IMR-90 (cell line): ENCODE results near the gene HOXD12. TPM values are rescaled to one million over a fixed set of nuclear protein-coding genes. Genes with fewer than 3 reads are reported as not detected.
A peak's percentile ranks its signal among the peaks of the same experiment; 100 is the strongest.

Experiments
- ATAC-seq: fragments of 200-7000 bp; cut with Tn5 transposase; 2 replicates; pipeline ENCODE4 v1.9.1; 2020; ENCODE audit warnings: low read depth, mild to moderate bottlenecking, moderate library complexity
- BruUV-seq: library from RNA; stranded (reverse); fragments of 400-500 nt; replicated peaks from 2 replicates; lab custom pipeline; 2021; lab: Mats Ljungman, UMichigan
- CTCF ChIA-PET: fragments of 300-600 bp; formaldehyde crosslinking; extraction: SDS; loops from one replicate; lab custom pipeline; 2021; ENCODE audit warnings: antibody characterized with exemption; lab: Yijun Ruan, JAX
- POLR2A ChIA-PET: fragments of 300-600 bp; sonication (Branson Sonifier 250); formaldehyde crosslinking; loops from one replicate; lab custom pipeline; 2022; ENCODE audit warnings: antibody characterized with exemption; ENCODE audit not compliant: unreplicated experiment; lab: Charles Lee
- DNase-seq: peaks from one replicate; pipeline ENCODE4 v3.0.0; 2013
- H2AFZ ChIP-seq: replicated peaks from 2 replicates; pipeline ENCODE3; 2013; ENCODE audit warnings: low read length, mild to moderate bottlenecking; ENCODE audit not compliant: poor library complexity
- H2AK5ac ChIP-seq: 2 replicates; pipeline ENCODE4 v1.6.1; 2013; ENCODE audit warnings: low read depth, low read length, inconsistent platforms
- H2AK9ac ChIP-seq: replicated peaks from 2 replicates; pipeline ENCODE3; 2013; ENCODE audit warnings: mild to moderate bottlenecking, low read depth, low read length, moderate library complexity; ENCODE audit not compliant: poor library complexity
- H2BK120ac ChIP-seq: 2 replicates; pipeline ENCODE4 v1.6.1; 2013; ENCODE audit warnings: low read depth, low read length, inconsistent platforms
- H2BK15ac ChIP-seq: 3 replicates; pipeline ENCODE4 v1.6.1; 2013; ENCODE audit warnings: low read depth, low read length, inconsistent platforms
- H2BK20ac ChIP-seq: 2 replicates; pipeline ENCODE4 v1.6.1; 2013; ENCODE audit warnings: low read depth, mild to moderate bottlenecking, inconsistent platforms, low read length, moderate library complexity
- H2BK5ac ChIP-seq: 2 replicates; pipeline ENCODE4 v1.6.1; 2013; ENCODE audit warnings: mild to moderate bottlenecking, low read depth, low read length, inconsistent platforms; ENCODE audit not compliant: poor library complexity, severe bottlenecking
- H3K14ac ChIP-seq: replicated peaks from 2 replicates; pipeline ENCODE4 v1.6.1; 2013; ENCODE audit warnings: low read depth, low read length, inconsistent platforms
- H3K18ac ChIP-seq: 2 replicates; pipeline ENCODE4 v1.6.1; 2013; ENCODE audit warnings: low read depth, low read length, control low read depth
- H3K23ac ChIP-seq: 2 replicates; pipeline ENCODE4 v1.6.1; 2013; ENCODE audit warnings: low read depth, low read length, inconsistent platforms
- H3K27ac ChIP-seq: 2 replicates; pipeline ENCODE4 v1.5.1; 2013; ENCODE audit warnings: mild to moderate bottlenecking, control low read depth, low read length; ENCODE audit not compliant: insufficient read depth
- H3K27me3 ChIP-seq: 2 replicates; pipeline ENCODE4 v1.6.1; 2013; ENCODE audit warnings: low read length; ENCODE audit not compliant: control insufficient read depth, insufficient read depth
- H3K36me3 ChIP-seq: 2 replicates; pipeline ENCODE4 v1.6.1; 2013; ENCODE audit warnings: low read length, mixed read lengths; ENCODE audit not compliant: control insufficient read depth, insufficient read depth
- H3K4ac ChIP-seq: 2 replicates; pipeline ENCODE4 v1.6.1; 2013; ENCODE audit warnings: low read depth, low read length, inconsistent platforms
- H3K4me1 ChIP-seq: 2 replicates; pipeline ENCODE4 v1.6.1; 2013; ENCODE audit warnings: low read length, mixed read lengths; ENCODE audit not compliant: control insufficient read depth, insufficient read depth
- H3K4me2 ChIP-seq: 2 replicates; pipeline ENCODE4 v1.6.1; 2013; ENCODE audit warnings: low read depth, mild to moderate bottlenecking, control low read depth, low read length, moderate library complexity
- H3K4me3 ChIP-seq: 2 replicates; pipeline ENCODE4 v1.5.1; 2013; ENCODE audit warnings: low read depth, mild to moderate bottlenecking, control low read depth, low read length, moderate library complexity; ENCODE audit not compliant: insufficient read depth
- H3K56ac ChIP-seq: 2 replicates; pipeline ENCODE4 v1.6.1; 2013; ENCODE audit warnings: low read length, inconsistent platforms; ENCODE audit not compliant: insufficient read depth; ENCODE audit errors: extremely low read depth
- H3K79me1 ChIP-seq, 2 experiments: 2 replicates each; pipeline ENCODE4 v1.6.1; 2013; ENCODE audit warnings: low read length in 2 of 2, inconsistent platforms in 1 of 2, low read depth in 1 of 2
- H3K9ac ChIP-seq: 2 replicates; pipeline ENCODE4 v1.6.1; 2013; ENCODE audit warnings: low read depth, low read length, control low read depth
- H3K9me1 ChIP-seq: 2 replicates; pipeline ENCODE4 v1.6.1; 2013; ENCODE audit warnings: low read length, inconsistent platforms; ENCODE audit not compliant: insufficient read depth
- H3K9me3 ChIP-seq: 2 replicates; pipeline ENCODE4 v1.6.1; 2013; ENCODE audit warnings: low read length; ENCODE audit not compliant: control insufficient read depth, insufficient read depth
- H4K20me1 ChIP-seq: 2 replicates; pipeline ENCODE4 v1.6.1; 2013; ENCODE audit warnings: low read length, inconsistent platforms; ENCODE audit not compliant: insufficient read depth
- H4K5ac ChIP-seq: 2 replicates; pipeline ENCODE4 v1.6.1; 2013; ENCODE audit warnings: mild to moderate bottlenecking, low read depth, low read length, control low read depth
- H4K8ac ChIP-seq, 2 experiments: 2 replicates each; pipeline ENCODE4 v1.6.1; 2013; ENCODE audit warnings: low read depth in 2 of 2, low read length in 2 of 2, control low read depth in 1 of 2, inconsistent platforms in 1 of 2
- H4K91ac ChIP-seq: 2 replicates; pipeline ENCODE4 v1.6.1; 2013; ENCODE audit warnings: low read depth, low read length, inconsistent platforms; ENCODE audit not compliant: insufficient read depth
- BHLHE40 ChIP-seq: fragments of 150-350 bp; IDR thresholded peaks from 2 replicates; pipeline ENCODE4 v1.6.1; 2016; ENCODE audit warnings: mild to moderate bottlenecking, low read depth, low read length
- CEBPB ChIP-seq: IDR thresholded peaks from 2 replicates; pipeline ENCODE4 v1.6.1; 2012; ENCODE audit warnings: low read depth, low read length, improper control_type of control experiment
- CHD1 ChIP-seq: IDR thresholded peaks from 2 replicates; pipeline ENCODE4 v1.6.1; 2012; ENCODE audit warnings: low read depth, low read length, improper control_type of control experiment
- CTCF ChIP-seq: conservative IDR thresholded peaks from 2 replicates; pipeline ENCODE4 v1.5.1; 2012; ENCODE audit warnings: mild to moderate bottlenecking, low read depth, low read length, improper control_type of control experiment
- ELK1 ChIP-seq: fragments of 150-350 bp; IDR thresholded peaks from 2 replicates; pipeline ENCODE4 v1.6.1; 2016; ENCODE audit warnings: low read depth, mild to moderate bottlenecking, low read length, moderate library complexity, borderline replicate concordance
- FOS ChIP-seq: fragments of 150-350 bp; IDR thresholded peaks from 2 replicates; pipeline ENCODE4 v1.6.1; 2016; ENCODE audit warnings: low read depth, low read length
- MAFK ChIP-seq: IDR thresholded peaks from 2 replicates; pipeline ENCODE4 v1.6.1; 2012; ENCODE audit warnings: low read depth, low read length, improper control_type of control experiment
- MAZ ChIP-seq: IDR thresholded peaks from 2 replicates; pipeline ENCODE4 v1.6.1; 2012; ENCODE audit warnings: low read depth, mild to moderate bottlenecking, low read length, improper control_type of control experiment, moderate library complexity, borderline replicate concordance
- MXI1 ChIP-seq: IDR thresholded peaks from 2 replicates; pipeline ENCODE4 v1.6.1; 2012; ENCODE audit warnings: low read depth, mild to moderate bottlenecking, low read length, moderate library complexity, borderline replicate concordance
- NFE2L2 ChIP-seq: fragments of 150-350 bp; IDR thresholded peaks from 2 replicates; pipeline ENCODE4 v1.6.1; 2016; ENCODE audit warnings: low read depth, mild to moderate bottlenecking, low read length
- POLR2A ChIP-seq: IDR thresholded peaks from 2 replicates; pipeline ENCODE4 v1.6.1; 2012; ENCODE audit warnings: mild to moderate bottlenecking, low read depth, low read length
- RAD21 ChIP-seq: IDR thresholded peaks from 2 replicates; pipeline ENCODE4 v1.6.1; 2012; ENCODE audit warnings: low read length, improper control_type of control experiment
- RCOR1 ChIP-seq: IDR thresholded peaks from 2 replicates; pipeline ENCODE4 v1.6.1; 2012; ENCODE audit warnings: mild to moderate bottlenecking, low read length, improper control_type of control experiment; ENCODE audit not compliant: insufficient replicate concordance
- RFX5 ChIP-seq: IDR thresholded peaks from 2 replicates; pipeline ENCODE4 v1.8.0; 2012; ENCODE audit warnings: low read depth, mild to moderate bottlenecking, low read length, moderate library complexity
- SMC3 ChIP-seq: fragments of 150-350 bp; IDR thresholded peaks from 2 replicates; pipeline ENCODE4 v1.6.1; 2016; ENCODE audit warnings: low read depth, mild to moderate bottlenecking, antibody characterized with exemption, low read length, moderate library complexity
- USF2 ChIP-seq: fragments of 150-350 bp; IDR thresholded peaks from 2 replicates; pipeline ENCODE4 v1.6.1; 2017; ENCODE audit warnings: mild to moderate bottlenecking, antibody characterized with exemption, low read length, low read depth
- WGBS, 2 experiments: methylation state at CpG; one replicate each; pipeline versions ENCODE4 v1.1.5 to v1.1.7; 2013; ENCODE audit warnings: missing lambda C conversion rate in 2 of 2; ENCODE audit not compliant: insufficient read length in 1 of 2; ENCODE audit errors: extremely low coverage in 2 of 2; 5-methylcytosine and 5-hydroxymethylcytosine counted together
- dilution Hi-C: fragments of 300-500 bp; cut with HindIII; formaldehyde crosslinking; loops from one replicate; pipeline ENCODE4 v1.14.3; 2018; ENCODE audit warnings: low sequenced_read_pairs; ENCODE audit not compliant: unreplicated experiment
- in situ Hi-C: fragments of 300-500 bp; cut with MboI; formaldehyde crosslinking; loops from 3 replicates; pipeline ENCODE4 v1.14.3; 2019; ENCODE audit warnings: low sequenced_read_pairs, inconsistent platforms, mixed read lengths
- intact Hi-C: fragments of 100-400 bp; cut with micrococcal nuclease; formaldehyde crosslinking; loops from 2 replicates; pipeline ENCODE4 v1.10.0; 2022
- polyA plus RNA-seq, 3 experiments: library from polyadenylated mRNA; depleted of rRNA; stranded (reverse); fragments of >200 nt; gene quantifications; 2 replicates each; pipeline ENCODE4 v1.2.3, GENCODE V29; 2012; ENCODE audit warnings: low replicate concordance in 1 of 3
- total RNA-seq: library from RNA; depleted of rRNA; stranded (reverse); fragments of >200 nt; gene quantifications from 2 replicates; pipeline ENCODE4 v1.2.3, GENCODE V29; 2012

HOXD12 gene
- total and polyA plus RNA-seq, 2 of the 4 experiments (the other 2 are of a cell fraction), result not detected

GRCh38 chr2:176111309-176111663 is 11.7 kb downstream of the HOXD12 start:
- no TSS peak for BruUV-seq
- H2BK20ac ChIP-seq, result no peak overlapping the region
- H3K56ac ChIP-seq, result no peak overlapping the region
- DNase-seq, result peak; percentile 28
- H3K36me3 ChIP-seq, result no peaks in the 10 kb centered on the region
- no peak overlapping the region for H2BK5ac ChIP-seq
- H3K23ac ChIP-seq, result no peak overlapping the region
- H3K9ac ChIP-seq, result no peak overlapping the region
- ATAC-seq, result 0 out of 2 replicates have a peak, but pooled peaks have one; percentile 50
- no peaks in the 10 kb centered on the region for H3K9me1 ChIP-seq
- H3K14ac ChIP-seq, result no peak overlapping the region
- TF ChIP-seq MAFK (no peak), NFE2L2 (no peak), CHD1 (no peak), USF2 (no peak), RCOR1 (no peak), SMC3 (0 out of 2 replicates have a peak, but pooled peaks have one; percentile 9), CEBPB (no peak), ELK1 (no peak), CTCF (peak; percentile 50), FOS (no peak), RAD21 (no peak), RFX5 (no peak), MAZ (no peak), BHLHE40 (no peak), POLR2A (no peak), MXI1 (no peak)
- no peak overlapping the region for H3K4ac ChIP-seq
- no peak overlapping the region for H4K5ac ChIP-seq
- H3K4me2 ChIP-seq, result no peak overlapping the region
- dilution Hi-C loops, result no loop called here
- no peak overlapping the region for H2AK9ac ChIP-seq
- no peak overlapping the region for H2BK120ac ChIP-seq
- no peaks in the 10 kb centered on the region for H3K79me1 ChIP-seq
- H3K27me3 ChIP-seq, result peaks cover 89% of the 10 kb centered on the region
- H2AK5ac ChIP-seq, result no peak overlapping the region
- no peak overlapping the region for H2BK15ac ChIP-seq
- no peak overlapping the region for H3K27ac ChIP-seq
- no peak overlapping the region for H3K18ac ChIP-seq
- H2AFZ ChIP-seq, result no peak overlapping the region
- POLR2A ChIA-PET, result no interaction called here
- in situ Hi-C loops, result no loop called here
- H4K91ac ChIP-seq, result no peak overlapping the region
- intact Hi-C loops, result loop anchor here (1.0 kb wide), 1 partner anchor 24 kb away; no protein-coding TSS in a partner anchor
- no peak overlapping the region for H3K4me3 ChIP-seq
- H4K8ac ChIP-seq, result no peak overlapping the region
- WGBS, 2 experiments, result 1% methylated on average over 7 of the region's 16 CpGs; no CpG with 5 or more reads in 1 of the 2 experiments
- H4K20me1 ChIP-seq, result no peaks in the 10 kb centered on the region
- H3K9me3 ChIP-seq, result peaks cover 7% of the 10 kb centered on the region
- CTCF ChIA-PET, result interaction anchor here (0.6 to 1.3 kb wide), 3 partner anchors 13 to 543 kb away, joined by 3 to 4 read pairs (median 3); no protein-coding TSS in a partner anchor
- no peaks in the 10 kb centered on the region for H3K4me1 ChIP-seq
